GM12873 (cell line): ENCODE data around the gene THADA.

Experiments
- CTCF ChIP-seq: IDR thresholded peaks from 2 replicates; pipeline ENCODE4 v1.5.1; 2012; ENCODE audit warnings: low read depth, mild to moderate bottlenecking, moderate library complexity, low read length, control low read depth; ENCODE audit not compliant: insufficient read depth; ENCODE audit errors: missing control alignments

THADA gene

GRCh38 chr2:43345391-43345813, 250.4 kb downstream of the THADA start:
- no peak for TF ChIP-seq CTCF

- TF ChIP-seq CTCF, result no peak
Observed at GRCh38 chr2:43344868-43345373, 250.9 kb downstream of the THADA start.

GRCh38 chr2:43343573-43344304, 252.1 kb downstream of the THADA start:
- no peak for TF ChIP-seq CTCF

GRCh38 chr2:43341959-43342757, 253.7 kb downstream of the THADA start:
- TF ChIP-seq CTCF, result no peak

- TF ChIP-seq CTCF, result no peak
Observed at GRCh38 chr2:43340945-43341356, 254.9 kb downstream of the THADA start.

GRCh38 chr2:43340066-43340465, 255.8 kb downstream of the THADA start:
- no peak for TF ChIP-seq CTCF

GRCh38 chr2:43333656-43334144, 262.1 kb downstream of the THADA start:
- no peak for TF ChIP-seq CTCF
